RWPE2 (cell line): ENCODE measurements around the gene JDP2.

Experiments used
- ATAC-seq: fragments of 200-7000 bp; cut with Tn5 transposase; 3 replicates; pipeline ENCODE4 v1.9.1; 2021; ENCODE audit warnings: low read depth
- DNase-seq: peaks from one replicate; pipeline ENCODE4 v3.0.0-alpha.2; 2020; ENCODE audit warnings: low spot score
- H3K27ac ChIP-seq: fragments of 450-650 bp; 2 replicates; pipeline ENCODE4 v1.5.1; 2017; ENCODE audit warnings: mild to moderate bottlenecking; ENCODE audit not compliant: poor library complexity, severe bottlenecking
- H3K27me3 ChIP-seq: fragments of 250-450 bp; sonication (Bioruptor Pico); 2 replicates; pipeline ENCODE4 v1.5.1; 2021; ENCODE audit warnings: mild to moderate bottlenecking, moderate library complexity; ENCODE audit not compliant: insufficient read depth, poor library complexity, severe bottlenecking
- H3K36me3 ChIP-seq: fragments of 250-450 bp; sonication (Bioruptor Pico); 2 replicates; pipeline ENCODE4 v1.5.1; 2020; ENCODE audit warnings: low read depth, mild to moderate bottlenecking, moderate library complexity
- H3K4me1 ChIP-seq: fragments of 250-450 bp; sonication (Bioruptor Pico); 2 replicates; pipeline ENCODE4 v1.5.1; 2021; ENCODE audit warnings: mild to moderate bottlenecking, moderate library complexity; ENCODE audit not compliant: insufficient read depth, poor library complexity, severe bottlenecking
- H3K4me3 ChIP-seq: fragments of 250-450 bp; sonication (Bioruptor Pico); 2 replicates; pipeline ENCODE4 v1.5.1; 2021; ENCODE audit warnings: mild to moderate bottlenecking, moderate library complexity; ENCODE audit not compliant: severe bottlenecking
- H3K9me3 ChIP-seq: fragments of 250-450 bp; sonication (Bioruptor Pico); 2 replicates; pipeline ENCODE4 v1.5.1; 2021; ENCODE audit warnings: mild to moderate bottlenecking, moderate library complexity; ENCODE audit not compliant: severe bottlenecking
- TF ChIP-seq, protein P1 (sequence below): fragments of 450-650 bp; IDR thresholded peaks from one replicate; pipeline ENCODE4 v1.5.1; 2017; ENCODE audit warnings: mild to moderate bottlenecking, moderate library complexity; ENCODE audit not compliant: poor library complexity, severe bottlenecking

Gene JDP2

DNA sequence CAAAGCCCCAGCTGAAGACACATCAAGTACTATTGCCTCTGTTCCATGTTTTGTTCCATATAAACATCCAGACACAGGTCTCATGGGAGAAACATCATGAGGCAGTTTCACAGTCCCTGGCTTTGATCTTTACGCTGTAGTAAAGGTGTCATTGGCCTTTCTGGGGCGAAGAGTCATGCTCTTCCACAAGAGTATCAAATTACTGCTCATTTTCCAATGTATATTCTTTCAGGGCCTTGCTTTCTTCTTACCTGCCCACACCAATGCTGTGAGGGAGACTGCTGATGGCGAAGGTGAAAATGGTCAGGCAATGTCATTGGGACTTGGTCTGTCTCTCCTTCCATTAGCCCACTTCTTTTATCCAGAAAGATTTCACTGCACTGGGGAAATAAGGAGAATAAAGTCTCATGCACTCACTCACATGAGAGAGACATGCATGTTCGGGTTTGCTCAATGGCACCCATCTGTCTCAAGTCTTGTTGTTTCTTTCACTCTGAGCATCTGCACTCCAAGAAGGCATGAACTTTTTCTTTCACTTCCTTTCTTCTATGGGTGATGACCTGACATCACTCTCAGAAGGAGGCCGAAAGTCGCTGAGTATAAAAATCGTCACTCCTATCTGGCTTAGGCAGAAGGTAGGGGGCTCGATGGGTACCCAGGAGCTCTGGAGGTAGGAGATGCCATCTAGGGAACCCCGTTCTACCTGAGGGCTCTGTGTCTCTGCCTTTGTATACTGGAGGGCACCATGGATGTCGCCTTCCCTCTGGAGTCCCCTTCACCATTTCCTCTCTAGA is 1.3 kb upstream of the JDP2 start:
- TF ChIP-seq, protein P1, sequence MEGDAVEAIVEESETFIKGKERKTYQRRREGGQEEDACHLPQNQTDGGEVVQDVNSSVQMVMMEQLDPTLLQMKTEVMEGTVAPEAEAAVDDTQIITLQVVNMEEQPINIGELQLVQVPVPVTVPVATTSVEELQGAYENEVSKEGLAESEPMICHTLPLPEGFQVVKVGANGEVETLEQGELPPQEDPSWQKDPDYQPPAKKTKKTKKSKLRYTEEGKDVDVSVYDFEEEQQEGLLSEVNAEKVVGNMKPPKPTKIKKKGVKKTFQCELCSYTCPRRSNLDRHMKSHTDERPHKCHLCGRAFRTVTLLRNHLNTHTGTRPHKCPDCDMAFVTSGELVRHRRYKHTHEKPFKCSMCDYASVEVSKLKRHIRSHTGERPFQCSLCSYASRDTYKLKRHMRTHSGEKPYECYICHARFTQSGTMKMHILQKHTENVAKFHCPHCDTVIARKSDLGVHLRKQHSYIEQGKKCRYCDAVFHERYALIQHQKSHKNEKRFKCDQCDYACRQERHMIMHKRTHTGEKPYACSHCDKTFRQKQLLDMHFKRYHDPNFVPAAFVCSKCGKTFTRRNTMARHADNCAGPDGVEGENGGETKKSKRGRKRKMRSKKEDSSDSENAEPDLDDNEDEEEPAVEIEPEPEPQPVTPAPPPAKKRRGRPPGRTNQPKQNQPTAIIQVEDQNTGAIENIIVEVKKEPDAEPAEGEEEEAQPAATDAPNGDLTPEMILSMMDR, result no peak
- Histone ChIP-seq H3K4me1 (peaks cover 7% of the 10 kb centered on the region), H3K4me3 (no peak overlapping the region), H3K27me3 (no peaks in the 10 kb centered on the region), H3K9me3 (no peaks in the 10 kb centered on the region), H3K27ac (no peak overlapping the region), H3K36me3 (peaks cover 11% of the 10 kb centered on the region)
- DNase-seq (no peak), ATAC-seq (no peak)

DNA sequence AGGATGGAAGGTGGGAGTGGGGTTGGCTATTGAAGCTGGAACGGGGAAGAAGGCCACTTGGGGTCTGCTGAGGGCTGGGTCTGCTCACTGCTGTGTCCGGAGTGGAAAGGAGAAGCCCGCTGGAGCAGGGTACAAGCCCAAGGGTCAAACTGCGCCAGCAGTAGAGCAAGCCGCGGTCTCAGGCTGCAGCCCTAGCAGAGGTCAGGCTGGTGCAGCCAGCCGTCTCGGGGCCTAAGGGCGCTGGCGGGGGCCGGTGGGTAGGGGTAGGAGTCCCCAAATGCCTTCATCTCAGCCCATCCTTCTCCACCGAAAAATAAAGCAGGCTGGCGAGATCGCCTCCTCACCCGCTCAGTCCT is 718 bp upstream of the JDP2 start:
- Histone ChIP-seq H3K4me1 (peaks cover 7% of the 10 kb centered on the region), H3K36me3 (peaks cover 17% of the 10 kb centered on the region), H3K4me3 (peak overlapping the region; percentile 98), H3K9me3 (no peaks in the 10 kb centered on the region), H3K27ac (no peak overlapping the region), H3K27me3 (no peaks in the 10 kb centered on the region)
- no peak; the same call in 2 of the 3 replicates for ATAC-seq
- no peak for DNase-seq
- TF ChIP-seq, protein P1, result no peak

GRCh38 chr14:75428230-75429104 is 645 bp downstream of the JDP2 start:
- Histone ChIP-seq H3K27me3 (no peaks in the 10 kb centered on the region), H3K36me3 (peaks cover 28% of the 10 kb centered on the region), H3K4me3 (peak overlapping the region; percentile 98), H3K9me3 (no peaks in the 10 kb centered on the region), H3K27ac (no peak overlapping the region), H3K4me1 (peaks cover 3% of the 10 kb centered on the region)
- TF ChIP-seq, protein P1, result no peak
- DNase-seq (no peak), ATAC-seq (peak; percentile 44)

DNA sequence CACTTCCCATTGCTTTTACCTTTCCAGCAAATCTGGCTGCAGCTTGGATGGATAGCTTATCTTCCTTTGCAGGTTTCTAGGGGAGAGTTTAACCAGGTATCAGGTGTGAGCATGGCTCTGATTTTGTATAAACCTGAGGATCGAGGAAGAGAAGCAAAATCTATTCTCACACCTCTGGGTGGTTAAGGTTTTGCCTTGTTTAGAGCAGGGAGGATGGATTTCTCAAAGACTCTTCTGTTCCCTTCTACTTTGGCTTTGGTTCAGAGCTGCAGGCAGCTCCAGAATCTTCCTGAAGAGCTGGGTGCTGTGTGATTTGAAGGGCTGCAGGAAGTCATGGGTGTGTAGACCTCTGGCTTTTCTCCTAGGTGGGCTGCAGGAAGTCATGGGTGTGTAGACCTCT is 1.7 kb downstream of the JDP2 start:
- TF ChIP-seq, protein P1, result no peak
- Histone ChIP-seq H3K27me3 (no peaks in the 10 kb centered on the region), H3K27ac (no peak overlapping the region), H3K4me1 (peaks cover 3% of the 10 kb centered on the region), H3K36me3 (peaks cover 39% of the 10 kb centered on the region), H3K9me3 (no peaks in the 10 kb centered on the region), H3K4me3 (peak overlapping the region; percentile 98)
- ATAC-seq (no peak), DNase-seq (no peak)
